Choroid plexus epithelial cell (primary cell): ENCODE data around the gene NCOR1.

Experiments used
- DNase-seq: peaks from one replicate; pipeline ENCODE4 v3.0.0-alpha.2; 2010; ENCODE audit warnings: low read depth
- H3K4me3 ChIP-seq: 2 replicates; pipeline ENCODE4 v1.5.1; 2011; ENCODE audit warnings: low read depth, mild to moderate bottlenecking, control low read depth, low read length, moderate library complexity
- CTCF ChIP-seq: conservative IDR thresholded peaks from 2 replicates; pipeline ENCODE4 v1.5.1; 2011; ENCODE audit warnings: low read depth, mild to moderate bottlenecking, control low read depth, inconsistent platforms, low read length, moderate library complexity

Gene NCOR1

GRCh38 chr17:16215273-16215964, at the start of gene NCOR1:
Gene NCOR1, minus strand, starts transcription at chr17:16215534. Its CDS starts 20,965 bp downstream, at chr17:16194569.
- H3K4me3 ChIP-seq: peak within 1 kb of the TSS; percentile 88
- TF ChIP-seq CTCF: peak; percentile 46
- DNase-seq: peak; percentile 96

- H3K4me3 ChIP-seq: no peak overlapping the region
- DNase-seq: no peak
- TF ChIP-seq CTCF: no peak
Measured at GRCh38 chr17:16262201-16262600, 46.9 kb upstream of the NCOR1 start.

GRCh38 chr17:16261049-16261448, 45.7 kb upstream of the NCOR1 start:
- TF ChIP-seq CTCF: no peak
- no peak overlapping the region for H3K4me3 ChIP-seq
- DNase-seq: no peak

- DNase-seq: no peak
- TF ChIP-seq CTCF: no peak
- H3K4me3 ChIP-seq: no peak overlapping the region
Measured at GRCh38 chr17:16259926-16260325, 44.6 kb upstream of the NCOR1 start.

- DNase-seq: peak; percentile 52
- TF ChIP-seq CTCF: no peak
Measured at GRCh38 chr17:16258901-16259300, 43.6 kb upstream of the NCOR1 start.

GRCh38 chr17:16255481-16255921, 40.2 kb upstream of the NCOR1 start:
- H3K4me3 ChIP-seq: peak overlapping the region; percentile 18
- peak; percentile 43 for DNase-seq

More at GRCh38 chr17:16258901-16259300, 43.6 kb upstream of the NCOR1 start:
- no peak overlapping the region for H3K4me3 ChIP-seq

More at GRCh38 chr17:16255481-16255921, 40.2 kb upstream of the NCOR1 start:
- no peak for TF ChIP-seq CTCF
